ENCODE measurements around the gene ZNF444.
"Not testable (repeated sequence)": the region's sequence is repeated elsewhere in the genome, so short reads cannot be mapped to it uniquely, and the experiment has no call there.

The ZNF444 gene

DNA sequence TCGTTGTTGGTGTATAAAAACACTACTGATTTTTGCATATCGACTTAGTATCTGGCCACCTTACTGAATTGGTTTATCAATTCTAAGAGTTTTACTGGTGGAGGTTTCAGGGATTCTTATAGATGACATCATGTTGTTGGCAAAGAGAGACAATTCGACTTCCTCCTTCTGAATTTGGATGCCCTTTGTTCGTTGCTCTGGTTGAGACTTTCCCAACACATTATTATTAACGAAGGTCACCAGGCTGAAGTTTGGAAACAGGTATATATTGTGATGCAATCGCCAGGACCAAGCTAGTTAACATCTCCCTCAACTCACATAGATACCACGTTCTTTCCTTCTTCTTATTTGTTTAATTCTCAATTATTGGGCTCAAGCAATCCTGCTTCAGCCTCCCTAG is 58.6 kb downstream of the ZNF444 start:
- in situ Hi-C loops (cut with HindIII; ENCODE audit: low pct_ligation_motif_present, low pct_unique_long_range_greater_than_20kb, low sequenced_read_pairs), result no loop called here
- DNase-seq, result no peak

DNA sequence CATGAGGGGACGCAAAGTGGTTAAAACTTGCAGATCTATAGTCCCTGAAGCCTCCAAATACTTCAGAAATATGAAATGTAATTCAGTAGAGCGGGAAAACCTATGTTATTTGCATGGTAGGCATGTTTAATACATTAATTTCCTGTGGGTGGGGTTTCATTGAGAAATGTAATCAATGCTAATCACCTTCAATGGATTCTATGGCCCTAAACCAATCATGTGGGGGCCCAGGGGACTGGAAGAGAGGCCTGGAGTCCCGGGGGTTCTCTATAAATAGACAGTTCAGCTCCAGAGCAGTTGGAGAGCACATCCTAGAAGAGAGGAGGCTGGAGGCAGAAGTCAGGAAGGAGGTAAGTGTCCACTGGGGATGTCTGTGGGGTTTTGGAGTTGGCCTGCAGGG is 60.9 kb downstream of the ZNF444 start, which contains the start of gene ZSCAN5C:
TSS of gene ZSCAN5C (plus strand) at position 301 of the 400 bp plus-strand sequence. CDS start 3,641 bp downstream, outside the sequence.
- in situ Hi-C loops (cut with HindIII; ENCODE audit: low pct_ligation_motif_present, low pct_unique_long_range_greater_than_20kb, low sequenced_read_pairs), result no loop called here
- DNase-seq, result no peak

DNA sequence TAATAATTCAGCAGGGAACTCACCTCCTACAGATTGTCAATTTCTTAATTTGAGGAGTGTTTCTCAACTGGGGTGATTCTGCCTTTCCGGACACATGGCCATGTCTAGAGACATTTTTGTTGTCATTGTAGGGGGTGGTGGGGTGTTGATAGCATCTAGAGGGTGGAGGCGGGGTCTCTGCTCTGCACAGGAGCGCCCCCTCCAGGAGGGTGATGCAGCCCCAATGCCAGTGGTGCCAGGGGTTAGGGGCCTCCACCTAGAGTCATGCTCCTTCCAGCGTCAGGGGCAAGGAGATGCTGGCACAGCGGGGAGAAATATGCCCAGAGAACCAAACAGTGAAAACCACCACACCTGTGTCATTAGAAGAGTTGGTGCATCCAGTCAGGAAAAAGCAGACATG is 66.5 kb downstream of the ZNF444 start:
- in situ Hi-C loops (cut with HindIII; ENCODE audit: low pct_ligation_motif_present, low pct_unique_long_range_greater_than_20kb, low sequenced_read_pairs); DNase-seq: not testable (repeated sequence)

DNA sequence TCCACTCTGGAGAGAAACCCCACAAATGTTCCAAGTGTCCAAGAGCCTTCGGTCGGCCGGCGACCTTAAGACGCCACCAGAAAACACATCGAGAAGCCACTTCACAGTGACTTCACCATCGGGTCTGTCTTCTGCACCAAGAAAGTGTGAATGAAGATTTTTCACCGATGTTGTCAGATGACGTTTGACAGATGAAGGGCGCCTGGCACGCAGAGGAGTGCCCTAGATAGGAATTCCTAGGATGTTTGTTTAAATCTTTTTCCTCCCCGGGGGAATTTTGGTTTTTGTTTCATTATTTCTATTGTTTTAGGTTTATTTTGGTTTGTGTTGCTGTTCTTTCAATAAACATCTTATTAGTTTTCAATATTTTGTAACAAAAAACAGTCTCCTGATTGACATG is 68.0 kb downstream of the ZNF444 start:
- no peak for DNase-seq
- in situ Hi-C loops (cut with HindIII; ENCODE audit: low pct_ligation_motif_present, low pct_unique_long_range_greater_than_20kb, low sequenced_read_pairs), result no loop called here

DNA sequence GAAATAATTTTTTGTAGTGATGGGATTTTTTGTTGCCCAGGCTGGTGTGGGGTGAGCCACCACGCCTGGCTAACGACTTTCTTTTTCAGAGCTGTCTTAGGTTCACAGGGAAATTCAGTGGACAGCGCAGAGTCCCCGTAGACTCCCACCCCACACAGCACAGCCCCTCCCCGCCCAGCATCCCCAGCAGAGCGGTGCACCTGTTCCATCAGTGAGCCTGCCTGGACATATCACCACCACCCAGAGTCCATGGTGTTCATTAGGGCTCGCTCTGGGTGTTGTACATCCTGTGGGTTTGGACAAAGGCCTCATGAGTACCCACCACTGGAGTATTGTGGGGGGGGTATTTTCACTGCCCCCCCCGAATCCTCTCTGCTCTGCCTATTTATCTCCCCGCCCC is 68.9 kb downstream of the ZNF444 start:
- DNase-seq; in situ Hi-C loops (cut with HindIII; ENCODE audit: low pct_ligation_motif_present, low pct_unique_long_range_greater_than_20kb, low sequenced_read_pairs): not testable (repeated sequence)
